ENCODE measurements around the gene MTERF4. TPM values are rescaled to one million over a fixed set of nuclear protein-coding genes. Genes with fewer than 3 reads are reported as not detected.
"Not testable (repeated sequence)": the region's sequence is repeated elsewhere in the genome, so short reads cannot be mapped to it uniquely, and the experiment has no call there.

The MTERF4 gene
- total RNA-seq, 3 donors from 2014 or later: 25.4 to 41.7 (median 32.2) TPM

DNA sequence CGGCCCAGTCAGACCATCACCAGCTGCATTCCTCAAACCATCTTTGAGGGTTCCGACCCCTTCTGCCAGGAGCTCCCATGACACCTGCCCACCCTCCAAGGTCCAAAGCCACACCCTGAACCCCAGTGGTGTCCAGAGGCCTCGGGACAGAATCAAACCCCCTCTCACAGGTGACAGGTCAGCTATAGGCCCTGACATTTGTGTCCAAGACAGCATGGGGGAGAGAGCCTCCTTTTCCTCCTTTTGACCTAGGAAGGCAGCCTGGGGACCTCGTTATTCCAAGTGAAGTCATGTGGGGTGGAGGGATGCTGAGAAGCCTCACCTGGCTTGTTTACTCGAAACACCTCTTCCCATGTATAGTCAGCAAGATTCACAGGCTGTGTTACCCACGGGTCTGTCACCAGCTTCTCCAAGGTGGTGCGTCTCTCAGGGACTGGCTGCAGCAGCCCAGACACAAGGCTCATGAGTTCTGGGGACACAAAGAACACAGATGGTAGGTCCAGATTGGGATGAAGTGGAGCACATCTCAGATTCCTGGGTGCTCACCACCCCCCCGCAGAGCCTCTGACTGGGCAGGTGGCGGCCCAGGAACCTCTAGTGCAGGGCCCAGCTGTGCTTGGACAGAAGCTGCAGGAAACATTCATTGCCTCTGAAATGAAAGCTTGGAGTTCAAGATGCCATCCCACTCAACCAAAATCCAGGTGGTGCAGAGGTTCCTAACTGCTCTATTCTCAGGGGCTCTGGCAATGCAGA lies 5.1 kb upstream of the MTERF4 start:
- Histone ChIP-seq H3K36me3 (ENCODE audit: low read depth) (no peaks in the 10 kb centered on the region), H3K9me3 (no peaks in the 10 kb centered on the region), H3K4me3 (no peak overlapping the region), H3K4me1 (ENCODE audit: low read depth) (peaks cover 8% of the 10 kb centered on the region)
- TF ChIP-seq, protein P1, sequence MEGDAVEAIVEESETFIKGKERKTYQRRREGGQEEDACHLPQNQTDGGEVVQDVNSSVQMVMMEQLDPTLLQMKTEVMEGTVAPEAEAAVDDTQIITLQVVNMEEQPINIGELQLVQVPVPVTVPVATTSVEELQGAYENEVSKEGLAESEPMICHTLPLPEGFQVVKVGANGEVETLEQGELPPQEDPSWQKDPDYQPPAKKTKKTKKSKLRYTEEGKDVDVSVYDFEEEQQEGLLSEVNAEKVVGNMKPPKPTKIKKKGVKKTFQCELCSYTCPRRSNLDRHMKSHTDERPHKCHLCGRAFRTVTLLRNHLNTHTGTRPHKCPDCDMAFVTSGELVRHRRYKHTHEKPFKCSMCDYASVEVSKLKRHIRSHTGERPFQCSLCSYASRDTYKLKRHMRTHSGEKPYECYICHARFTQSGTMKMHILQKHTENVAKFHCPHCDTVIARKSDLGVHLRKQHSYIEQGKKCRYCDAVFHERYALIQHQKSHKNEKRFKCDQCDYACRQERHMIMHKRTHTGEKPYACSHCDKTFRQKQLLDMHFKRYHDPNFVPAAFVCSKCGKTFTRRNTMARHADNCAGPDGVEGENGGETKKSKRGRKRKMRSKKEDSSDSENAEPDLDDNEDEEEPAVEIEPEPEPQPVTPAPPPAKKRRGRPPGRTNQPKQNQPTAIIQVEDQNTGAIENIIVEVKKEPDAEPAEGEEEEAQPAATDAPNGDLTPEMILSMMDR (IDR thresholded peaks at IDR 0.05): no peak
- ATAC-seq: no peak
- intact Hi-C loops (cut with DNase I, micrococcal nuclease): no loop called here
- no peak for DNase-seq

DNA sequence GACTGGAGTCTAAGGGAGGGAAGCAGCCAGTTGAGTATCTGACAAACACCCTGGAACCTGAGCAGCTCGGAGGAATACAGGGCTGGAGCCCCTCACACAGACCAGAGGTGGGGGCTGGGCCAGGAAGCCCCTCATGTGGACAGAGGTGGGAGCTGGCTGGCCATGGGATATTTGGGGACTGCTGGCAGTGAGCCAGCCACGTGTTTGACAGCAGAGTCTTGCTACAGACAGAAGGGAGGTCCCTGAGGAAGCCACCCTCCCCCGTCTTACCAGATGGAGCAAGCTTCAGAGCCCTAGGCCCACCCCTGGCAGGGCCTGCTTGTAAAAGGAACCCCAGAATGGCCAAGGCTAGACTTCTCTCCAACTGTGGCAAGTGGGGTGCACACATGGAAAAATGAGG lies 3.6 kb upstream of the MTERF4 start:
- no peak for DNase-seq
- ATAC-seq: no peak
- TF ChIP-seq, protein P1 (IDR thresholded peaks at IDR 0.05): no peak
- Histone ChIP-seq H3K4me1 (ENCODE audit: low read depth) (peaks cover 16% of the 10 kb centered on the region), H3K36me3 (ENCODE audit: low read depth) (no peaks in the 10 kb centered on the region), H3K9me3 (no peaks in the 10 kb centered on the region), H3K4me3 (no peak overlapping the region)
- intact Hi-C loops (cut with DNase I, micrococcal nuclease): no loop called here

DNA sequence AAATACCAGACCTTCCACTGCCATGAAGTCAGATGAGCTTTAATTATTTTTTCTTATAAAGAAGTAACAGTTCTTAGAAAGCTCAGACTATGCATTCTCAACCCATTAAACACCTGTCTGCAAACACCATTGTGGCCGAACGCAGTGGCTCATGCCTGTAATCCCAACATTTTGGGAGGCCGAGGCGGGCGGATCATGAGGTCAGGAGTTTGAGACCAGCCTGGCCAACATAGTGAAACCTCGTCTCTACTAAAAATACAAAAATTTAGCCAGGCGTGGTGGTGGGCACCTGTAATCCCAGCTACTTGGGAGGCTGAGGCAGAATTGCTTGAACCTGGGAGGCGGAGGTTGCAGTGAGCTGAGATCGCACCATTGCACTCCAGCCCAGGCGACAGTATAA lies 2.5 kb upstream of the MTERF4 start:
- intact Hi-C loops (cut with DNase I, micrococcal nuclease); ATAC-seq; H3K9me3 ChIP-seq; H3K36me3 ChIP-seq (ENCODE audit: low read depth); H3K4me3 ChIP-seq; DNase-seq: not testable (repeated sequence)
- H3K4me1 ChIP-seq (ENCODE audit: low read depth): peaks cover 21% of the 10 kb centered on the region

DNA sequence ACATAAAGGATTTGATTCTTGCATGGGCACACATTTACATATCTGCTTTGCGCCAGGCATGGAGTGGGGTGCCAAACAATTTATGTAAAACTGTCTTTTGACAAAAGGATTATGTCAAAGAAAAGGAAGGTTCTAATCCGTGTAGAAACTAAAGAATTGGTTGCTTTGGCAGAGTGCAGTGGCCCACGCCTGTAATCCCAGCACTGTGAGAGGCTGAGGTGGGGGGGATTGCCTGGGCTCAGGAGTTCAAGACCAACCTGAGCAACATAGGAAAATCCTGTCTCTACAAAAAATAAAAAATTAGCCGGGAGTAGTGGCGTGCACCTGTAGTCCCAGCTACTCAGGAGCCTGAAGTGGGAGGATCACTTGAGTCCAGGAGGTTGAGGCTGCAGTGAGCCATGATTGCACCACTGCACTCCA lies 1.1 kb upstream of the MTERF4 start:
- ATAC-seq (no peak), DNase-seq (no peak)
- intact Hi-C loops (cut with DNase I, micrococcal nuclease): no loop called here
- no peak overlapping the region for H3K4me3 ChIP-seq
- peaks cover 21% of the 10 kb centered on the region for H3K4me1 ChIP-seq (ENCODE audit: low read depth)
- TF ChIP-seq, protein P1 (IDR thresholded peaks at IDR 0.05): no peak
- no peaks in the 10 kb centered on the region for H3K9me3 ChIP-seq
- H3K36me3 ChIP-seq (ENCODE audit: low read depth): no peaks in the 10 kb centered on the region

DNA sequence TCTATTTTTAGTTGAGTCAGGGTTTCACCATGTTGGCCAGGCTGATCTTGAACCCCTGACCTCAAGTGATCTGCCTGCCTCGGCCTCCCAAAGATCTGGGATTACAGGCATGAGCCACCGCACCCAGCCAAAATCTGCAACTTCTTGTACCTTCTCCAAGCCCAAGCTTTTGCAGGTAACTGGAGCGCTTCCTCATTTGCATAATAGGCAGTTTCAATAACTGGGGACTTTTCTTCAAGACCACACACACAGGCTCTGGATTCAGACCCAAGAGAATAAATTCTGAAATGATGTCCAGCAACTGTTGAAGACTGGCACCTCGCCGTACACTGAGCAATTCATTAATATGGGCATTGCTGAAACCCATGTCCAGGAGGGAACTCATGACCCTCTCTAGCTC lies 2.8 kb downstream of the MTERF4 start:
- intact Hi-C loops (cut with DNase I, micrococcal nuclease): no loop called here
- Histone ChIP-seq H3K4me3 (no peak overlapping the region), H3K36me3 (ENCODE audit: low read depth) (no peaks in the 10 kb centered on the region), H3K4me1 (ENCODE audit: low read depth) (peaks cover 21% of the 10 kb centered on the region), H3K9me3 (no peaks in the 10 kb centered on the region)
- TF ChIP-seq, protein P1 (IDR thresholded peaks at IDR 0.05): no peak
- DNase-seq: no peak
- no peak for ATAC-seq

DNA sequence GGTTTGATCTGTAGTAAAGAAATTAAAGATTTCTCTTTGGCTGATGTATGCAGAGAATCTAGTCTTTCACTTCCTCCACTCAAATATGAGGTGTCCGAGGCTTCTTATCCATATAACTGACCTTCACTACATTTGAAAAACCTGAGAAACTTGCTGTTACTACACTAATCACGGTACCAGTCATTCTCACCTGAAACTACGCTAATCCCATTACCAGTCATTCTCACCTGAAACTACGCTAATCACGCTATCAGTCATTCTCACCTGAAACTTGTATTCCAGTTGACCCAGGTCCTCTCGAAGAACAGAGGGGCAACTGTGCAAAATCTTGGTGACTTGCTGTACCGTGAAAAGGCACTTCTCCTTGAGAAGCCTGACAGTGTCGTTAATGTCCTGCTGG lies 5.1 kb downstream of the MTERF4 start:
- DNase-seq (no peak), ATAC-seq (no peak)
- Histone ChIP-seq H3K36me3 (ENCODE audit: low read depth) (no peaks in the 10 kb centered on the region), H3K4me1 (ENCODE audit: low read depth) (peaks cover 13% of the 10 kb centered on the region), H3K4me3 (no peak overlapping the region), H3K9me3 (no peaks in the 10 kb centered on the region)
- intact Hi-C loops (cut with DNase I, micrococcal nuclease): no loop called here
- TF ChIP-seq, protein P1 (IDR thresholded peaks at IDR 0.05): no peak
